GM12878 (cell line): ENCODE data around the gene TMEM198. TPM values are rescaled to one million over a fixed set of nuclear protein-coding genes. Genes with fewer than 3 reads are reported as not detected.

Experiments
- ATAC-seq: fragments of 200-7000 bp; cut with Tn5 transposase; 3 replicates; pipeline ENCODE4 v1.9.1; 2020; ENCODE audit warnings: mild to moderate bottlenecking, moderate library complexity
- Bru-seq: library from RNA; stranded (reverse); fragments of 400-500 nt; gene quantifications from one replicate; lab custom pipeline; 2021; lab: Mats Ljungman, UMichigan
- BruChase-seq, 2 experiments: library from RNA; stranded (reverse); fragments of 400-500 nt; gene quantifications; one replicate each; lab custom pipeline; 2021; lab: Mats Ljungman, UMichigan
- BruUV-seq: library from RNA; stranded (reverse); fragments of 400-500 nt; replicated peaks from 2 replicates; lab custom pipeline; 2021; lab: Mats Ljungman, UMichigan
- CTCF ChIA-PET: fragments of 300-600 bp; sonication (Branson Sonifier 250); formaldehyde crosslinking; extraction: SDS; loops from one replicate; lab custom pipeline; 2021; ENCODE audit warnings: inconsistent platforms; lab: Yijun Ruan, JAX
- POLR2A ChIA-PET: fragments of 350-600 bp; formaldehyde crosslinking; extraction: SDS; loops from one replicate; lab custom pipeline; 2021; ENCODE audit warnings: inconsistent platforms; lab: Charles Lee
- RAD21 ChIA-PET: fragments of 300-600 bp; sonication (Branson Sonifier 250); formaldehyde crosslinking; loops from one replicate; lab custom pipeline; 2023; ENCODE audit warnings: antibody characterized with exemption; ENCODE audit not compliant: unreplicated experiment; lab: Charles Lee
- SMC1A ChIA-PET: fragments of 300-600 bp; sonication (Branson Sonifier 250); formaldehyde crosslinking; loops from one replicate; lab custom pipeline; 2023; ENCODE audit not compliant: unreplicated experiment, uncharacterized antibody; lab: Charles Lee
- DNase-seq: peaks from one replicate; pipeline ENCODE4 v3.0.0-alpha.2; 2011; ENCODE audit warnings: low read depth, low spot score
- FAIRE-seq: peaks from 3 replicates; lab custom pipeline; 2011; peaks lifted over from hg19 to GRCh38; lab: Jason Lieb, UNC
- H2AFZ ChIP-seq: 2 replicates; pipeline ENCODE4 v1.6.0; 2011; ENCODE audit warnings: low read depth, low read length, control low read depth; ENCODE audit not compliant: control insufficient read depth
- H3K27ac ChIP-seq: 2 replicates; pipeline ENCODE4 v1.5.1; 2011; ENCODE audit warnings: control low read depth; ENCODE audit not compliant: control insufficient read depth, insufficient read depth
- H3K27me3 ChIP-seq, 2 experiments: replicated peaks in 1 of 2; 2 replicates each; pipeline versions ENCODE4 v1.6.0 to v1.6.1; 2011; ENCODE audit warnings: low read length in 1 of 2; ENCODE audit not compliant: control insufficient read depth in 2 of 2, insufficient read depth in 2 of 2
- H3K36me3 ChIP-seq, 2 experiments: 2 replicates each; pipeline ENCODE4 v1.5.1; 2011; ENCODE audit warnings: low read length in 1 of 2; ENCODE audit not compliant: control insufficient read depth in 2 of 2, insufficient read depth in 2 of 2
- H3K4me1 ChIP-seq: 2 replicates; pipeline ENCODE4 v1.6.1; 2011; ENCODE audit warnings: mild to moderate bottlenecking, low read length, moderate library complexity, mixed read lengths; ENCODE audit not compliant: control insufficient read depth, insufficient read depth
- H3K4me2 ChIP-seq: 2 replicates; pipeline ENCODE4 v1.6.0; 2011; ENCODE audit warnings: control low read depth; ENCODE audit not compliant: control insufficient read depth, insufficient read depth
- H3K4me3 ChIP-seq: fragments of 200-600 bp; sonication (generic); 2 replicates; pipeline ENCODE4 v1.5.1; 2016
- H3K79me2 ChIP-seq: 2 replicates; pipeline ENCODE4 v1.6.0; 2011; ENCODE audit warnings: low read length; ENCODE audit not compliant: control insufficient read depth, insufficient read depth
- H3K9ac ChIP-seq: 2 replicates; pipeline ENCODE4 v1.8.0; 2011; ENCODE audit warnings: low read length, control low read depth, mixed read lengths; ENCODE audit not compliant: control insufficient read depth, insufficient read depth
- H3K9me3 ChIP-seq: replicated peaks from 3 replicates; pipeline ENCODE4 v1.5.1; 2011; ENCODE audit warnings: mild to moderate bottlenecking, low read length; ENCODE audit not compliant: control insufficient read depth, insufficient read depth
- H4K20me1 ChIP-seq: 2 replicates; pipeline ENCODE4 v1.6.0; 2011; ENCODE audit not compliant: control insufficient read depth, insufficient read depth
- BHLHE40 ChIP-seq, 2 experiments: fragments of 450-650 bp in 1 of 2; IDR thresholded peaks; 2 replicates each; pipeline ENCODE4 v1.6.1; 2011 to 2017; ENCODE audit warnings: low read depth in 2 of 2, borderline replicate concordance in 1 of 2, improper control_type of control experiment in 1 of 2, low read length in 1 of 2, mild to moderate bottlenecking in 1 of 2
- FOXK2 ChIP-seq: fragments of 450-650 bp; IDR thresholded peaks from 2 replicates; pipeline ENCODE4 v1.6.1; 2017; ENCODE audit warnings: mild to moderate bottlenecking, moderate library complexity
- HDAC2 ChIP-seq: fragments of 200-600 bp; sonication (generic); IDR thresholded peaks from 2 replicates; pipeline ENCODE4 v1.6.1; 2017
- HDGF ChIP-seq: fragments of 450-650 bp; IDR thresholded peaks from 2 replicates; pipeline ENCODE4 v1.6.1; 2016; ENCODE audit warnings: antibody characterized with exemption
- MEF2A ChIP-seq: IDR thresholded peaks from 2 replicates; pipeline ENCODE4 v1.6.1; 2011; ENCODE audit warnings: low read depth, mild to moderate bottlenecking, low read length, moderate library complexity; ENCODE audit not compliant: insufficient read depth
- MXI1 ChIP-seq: fragments of 150-350 bp; IDR thresholded peaks from 2 replicates; pipeline ENCODE4 v1.6.1; 2011; ENCODE audit warnings: low read depth, mild to moderate bottlenecking, inconsistent platforms, low read length, improper control_type of control experiment
- NFYB ChIP-seq: IDR thresholded peaks from 2 replicates; pipeline ENCODE4 v1.6.1; 2011; ENCODE audit warnings: low read depth, mild to moderate bottlenecking, low read length, improper control_type of control experiment, moderate library complexity; ENCODE audit not compliant: insufficient read depth
- POLR2A ChIP-seq: IDR thresholded peaks from 2 replicates; pipeline ENCODE4 v1.6.1; 2011; ENCODE audit warnings: low read depth, mild to moderate bottlenecking, low read length
- WGBS: methylation state at CpG from one replicate; pipeline ENCODE4 v1.1.6; 2016; ENCODE audit warnings: low lambda C conversion rate; ENCODE audit not compliant: insufficient replicate concordance, insufficient coverage; ENCODE audit errors: missing lambda C conversion rate; 5-methylcytosine and 5-hydroxymethylcytosine counted together
- in situ Hi-C: fragments of 300-500 bp; cut with MboI; formaldehyde crosslinking; loops from 9 replicates; pipeline ENCODE4 v1.14.3; 2018; ENCODE audit warnings: mixed read lengths
- intact Hi-C: fragments of 100-400 bp; cut with micrococcal nuclease; formaldehyde crosslinking; loops from one replicate; pipeline ENCODE4 v1.14.2; 2022; ENCODE audit not compliant: unreplicated experiment
- long read RNA-seq, 2 experiments: library from polyadenylated mRNA; unstranded; transcript quantifications; one replicate each; pipeline ENCODE4 v2.0.0, GENCODE V29; 2019 to 2020
- polyA minus RNA-seq, 3 experiments: library from RNA; depleted of rRNA, polyadenylated mRNA; stranded (reverse); fragments of >200 nt; gene quantifications; 2 replicates each; pipeline ENCODE4 v1.2.3, GENCODE V29; 2011
- polyA plus RNA-seq, 11 experiments: library from polyadenylated mRNA; depleted of rRNA in 4 of 11; unstranded in 6 of 11; stranded (reverse) in 5 of 11; fragments of >200 nt; fragmentation: Nextera tagmentation in 4 of 11; fragmentation: Illumina TruSeq in 1 of 11; extraction: Ambion mirVana in 4 of 11; extraction: Trizol in 1 of 11; gene quantifications; 1 replicate in 1 of 11; 2 replicates in 10 of 11; pipeline versions ENCODE4 v1.2.1 to v1.2.3, GENCODE V29; 2011 to 2016; ENCODE audit warnings: inconsistent platforms in 2 of 11, missing spikeins in 2 of 11, low read depth in 1 of 11
- total RNA-seq, 4 experiments: library from RNA; depleted of rRNA in 3 of 4; stranded (reverse); fragments of >200 nt in 3 of 4; fragmentation: Illumina TruSeq in 1 of 4; extraction: Trizol in 1 of 4; gene quantifications; 2 replicates each; pipeline versions ENCODE4 v1.2.1 to v1.2.3, GENCODE V29; 2013 to 2021
- TF ChIP-seq, protein P1 (sequence below): fragments of 450-650 bp; IDR thresholded peaks from 2 replicates; pipeline ENCODE4 v1.6.1; 2014; ENCODE audit warnings: mild to moderate bottlenecking
- TF ChIP-seq, protein P2 (sequence below): IDR thresholded peaks from 2 replicates; pipeline ENCODE4 v1.6.1; 2012; ENCODE audit warnings: mild to moderate bottlenecking, low read depth, low read length
- TF ChIP-seq, protein P3 (sequence below): IDR thresholded peaks from 2 replicates; pipeline ENCODE4 v1.6.1; 2011; ENCODE audit warnings: borderline replicate concordance, low read depth, mild to moderate bottlenecking, moderate library complexity, mixed read lengths, low read length; ENCODE audit not compliant: insufficient read depth; ENCODE audit errors: extremely low read length

Gene TMEM198, protein sequence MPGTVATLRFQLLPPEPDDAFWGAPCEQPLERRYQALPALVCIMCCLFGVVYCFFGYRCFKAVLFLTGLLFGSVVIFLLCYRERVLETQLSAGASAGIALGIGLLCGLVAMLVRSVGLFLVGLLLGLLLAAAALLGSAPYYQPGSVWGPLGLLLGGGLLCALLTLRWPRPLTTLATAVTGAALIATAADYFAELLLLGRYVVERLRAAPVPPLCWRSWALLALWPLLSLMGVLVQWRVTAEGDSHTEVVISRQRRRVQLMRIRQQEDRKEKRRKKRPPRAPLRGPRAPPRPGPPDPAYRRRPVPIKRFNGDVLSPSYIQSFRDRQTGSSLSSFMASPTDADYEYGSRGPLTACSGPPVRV
- 0.69 and 1.1 TPM in 2 replicates for total RNA-seq (2013; cell fraction: nucleolus; rRNA removed)
- total RNA-seq (2014; rRNA removed) (0.49 and 0.73 TPM in 2 replicates), total RNA-seq (2014; rRNA removed; fragmentation: Illumina TruSeq; extraction: Trizol) (0.23 and 0.27 TPM in 2 replicates), total RNA-seq (2021) (1.1 and 1.2 TPM in 2 replicates), polyA plus RNA-seq (2011; rRNA removed) (0.23 and 0.56 TPM in 2 replicates), polyA plus RNA-seq (2014; fragmentation: Illumina TruSeq; extraction: Trizol) (0.16 TPM in 1 of 2 replicates, not detected in the other), polyA plus RNA-seq (2014; fragmentation: Nextera tagmentation; extraction: Ambion mirVana) (not detected), polyA plus RNA-seq (2014; rRNA removed) (1.2 TPM in 2 replicates), polyA plus RNA-seq (2016; fragmentation: Nextera tagmentation; extraction: Ambion mirVana) (under 1 TPM; 0.46 to 0.92 TPM), polyA minus RNA-seq (2011; rRNA and poly(A)+ RNA removed) (0.22 and 0.46 TPM in 2 replicates), Bru-seq, nascent RNA (percentile 25 among the genes with signal in this experiment), BruChase-seq, experiment 1, labeled RNA remaining after a 6-hour chase (not detected), BruChase-seq, experiment 2, labeled RNA remaining after a 2-hour chase (percentile 23 among the genes with signal in this experiment)
- 0.10 TPM for polyA plus RNA-seq (2011; ENCODE audit: low read depth)
- 0.90 and 1.5 TPM in 2 replicates for polyA plus RNA-seq (2011; cell fraction: cytosol; rRNA removed)
- 10.8 and 15.0 TPM in 2 replicates for polyA plus RNA-seq (2011; cell fraction: nucleus; rRNA removed)
- 0.65 and 0.67 TPM in 2 replicates for polyA plus RNA-seq (2012)
- polyA minus RNA-seq (2011; cell fraction: cytosol; rRNA and poly(A)+ RNA removed) = not detected in 2 replicates
- polyA minus RNA-seq (2011; cell fraction: nucleus; rRNA and poly(A)+ RNA removed) = 0.48 and 0.86 TPM in 2 replicates
- long read RNA-seq, experiment 1 = 0 reads
- long read RNA-seq, experiment 2 = 0 reads

- BruUV-seq = no TSS peak
- DNase-seq (peak; percentile 69), ATAC-seq (peak; percentile 85), FAIRE-seq (peak; percentile 72)
- peak within 1 kb of the TSS; percentile 69 for H3K4me3 ChIP-seq
- H3K4me1 ChIP-seq = peaks cover 3% of the 10 kb centered on the region; the same call in 1 of the 2 replicates
- intact Hi-C loops = no loop called here
- H2AFZ ChIP-seq = peak within 1 kb of the TSS; percentile 62
- H3K27ac ChIP-seq = no peak within 1 kb of the TSS
- H3K9ac ChIP-seq = peak within 1 kb of the TSS; percentile 44; the same call in 1 of the 2 replicates
- no peaks in the 10 kb centered on the region for H3K9me3 ChIP-seq
- ChIA-PET RAD21 (interaction anchor here (0.6 to 3.6 kb wide), 6 partner anchors 45 to 146 kb away, joined by 3 to 20 read pairs (median 4); partner anchors contain the start of genes GMPPA and STK11IP), SMC1A (interaction anchor here (0.9 to 1.3 kb wide), 4 partner anchors 14 to 145 kb away, joined by 3 read pairs; no protein-coding TSS in a partner anchor), CTCF (interaction anchor here (0.7 to 4.5 kb wide), 9 partner anchors 9 to 146 kb away, joined by 3 to 68 read pairs (median 4); partner anchors contain the start of gene GMPPA), POLR2A (interaction anchor here (0.6 to 1.3 kb wide), 3 partner anchors 45 to 146 kb away, joined by 3 to 5 read pairs (median 3); partner anchors contain the start of genes GMPPA and STK11IP)
- peak within 1 kb of the TSS; percentile 81 for H3K4me2 ChIP-seq
- WGBS = 1% methylated on average over 37 of the region's 75 CpGs
- H4K20me1 ChIP-seq = no peaks in the 10 kb centered on the region; the same call in 1 of the 2 replicates
- H3K36me3 ChIP-seq = no peaks in the 10 kb centered on the region; a peak in 1 of 4 replicates
- H3K27me3 ChIP-seq = peaks cover 0 to 7% of the 10 kb centered on the region in 2 experiments; a peak in 2 of 4 replicates
- H3K79me2 ChIP-seq = no peaks in the 10 kb centered on the region
- in situ Hi-C loops = loop anchor here (5.0 kb wide), 1 partner anchor 144 kb away; no protein-coding TSS in a partner anchor
- peak; percentile 71 for TF ChIP-seq MXI1
- TF ChIP-seq, protein P1, sequence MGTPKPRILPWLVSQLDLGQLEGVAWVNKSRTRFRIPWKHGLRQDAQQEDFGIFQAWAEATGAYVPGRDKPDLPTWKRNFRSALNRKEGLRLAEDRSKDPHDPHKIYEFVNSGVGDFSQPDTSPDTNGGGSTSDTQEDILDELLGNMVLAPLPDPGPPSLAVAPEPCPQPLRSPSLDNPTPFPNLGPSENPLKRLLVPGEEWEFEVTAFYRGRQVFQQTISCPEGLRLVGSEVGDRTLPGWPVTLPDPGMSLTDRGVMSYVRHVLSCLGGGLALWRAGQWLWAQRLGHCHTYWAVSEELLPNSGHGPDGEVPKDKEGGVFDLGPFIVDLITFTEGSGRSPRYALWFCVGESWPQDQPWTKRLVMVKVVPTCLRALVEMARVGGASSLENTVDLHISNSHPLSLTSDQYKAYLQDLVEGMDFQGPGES = no peak
- TF ChIP-seq HDAC2 = no peak
- TF ChIP-seq POLR2A = peak; percentile 61
- TF ChIP-seq BHLHE40 (IDR thresholded peaks at IDR 0.05; ENCODE audit: borderline replicate concordance in 1 of 2, low read depth in 2 of 2, low read length in 1 of 2) = peak; percentile 59 to 63; a peak in 2 of 4 replicates
- TF ChIP-seq NFYB = peak; percentile 33; the same call in 1 of the 2 replicates
- 0 out of 2 replicates have a peak, but pooled peaks have one; percentile 38 for TF ChIP-seq HDGF
- peak; percentile 67 for TF ChIP-seq FOXK2
- no peak for TF ChIP-seq MEF2A
- TF ChIP-seq, protein P2, sequence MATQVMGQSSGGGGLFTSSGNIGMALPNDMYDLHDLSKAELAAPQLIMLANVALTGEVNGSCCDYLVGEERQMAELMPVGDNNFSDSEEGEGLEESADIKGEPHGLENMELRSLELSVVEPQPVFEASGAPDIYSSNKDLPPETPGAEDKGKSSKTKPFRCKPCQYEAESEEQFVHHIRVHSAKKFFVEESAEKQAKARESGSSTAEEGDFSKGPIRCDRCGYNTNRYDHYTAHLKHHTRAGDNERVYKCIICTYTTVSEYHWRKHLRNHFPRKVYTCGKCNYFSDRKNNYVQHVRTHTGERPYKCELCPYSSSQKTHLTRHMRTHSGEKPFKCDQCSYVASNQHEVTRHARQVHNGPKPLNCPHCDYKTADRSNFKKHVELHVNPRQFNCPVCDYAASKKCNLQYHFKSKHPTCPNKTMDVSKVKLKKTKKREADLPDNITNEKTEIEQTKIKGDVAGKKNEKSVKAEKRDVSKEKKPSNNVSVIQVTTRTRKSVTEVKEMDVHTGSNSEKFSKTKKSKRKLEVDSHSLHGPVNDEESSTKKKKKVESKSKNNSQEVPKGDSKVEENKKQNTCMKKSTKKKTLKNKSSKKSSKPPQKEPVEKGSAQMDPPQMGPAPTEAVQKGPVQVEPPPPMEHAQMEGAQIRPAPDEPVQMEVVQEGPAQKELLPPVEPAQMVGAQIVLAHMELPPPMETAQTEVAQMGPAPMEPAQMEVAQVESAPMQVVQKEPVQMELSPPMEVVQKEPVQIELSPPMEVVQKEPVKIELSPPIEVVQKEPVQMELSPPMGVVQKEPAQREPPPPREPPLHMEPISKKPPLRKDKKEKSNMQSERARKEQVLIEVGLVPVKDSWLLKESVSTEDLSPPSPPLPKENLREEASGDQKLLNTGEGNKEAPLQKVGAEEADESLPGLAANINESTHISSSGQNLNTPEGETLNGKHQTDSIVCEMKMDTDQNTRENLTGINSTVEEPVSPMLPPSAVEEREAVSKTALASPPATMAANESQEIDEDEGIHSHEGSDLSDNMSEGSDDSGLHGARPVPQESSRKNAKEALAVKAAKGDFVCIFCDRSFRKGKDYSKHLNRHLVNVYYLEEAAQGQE = peak; percentile 95
- TF ChIP-seq, protein P3, sequence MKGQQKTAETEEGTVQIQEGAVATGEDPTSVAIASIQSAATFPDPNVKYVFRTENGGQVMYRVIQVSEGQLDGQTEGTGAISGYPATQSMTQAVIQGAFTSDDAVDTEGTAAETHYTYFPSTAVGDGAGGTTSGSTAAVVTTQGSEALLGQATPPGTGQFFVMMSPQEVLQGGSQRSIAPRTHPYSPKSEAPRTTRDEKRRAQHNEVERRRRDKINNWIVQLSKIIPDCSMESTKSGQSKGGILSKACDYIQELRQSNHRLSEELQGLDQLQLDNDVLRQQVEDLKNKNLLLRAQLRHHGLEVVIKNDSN = no peak
These were observed at the start of gene TMEM198, which contains the start of gene CHPF for GRCh38 chr2:219543596-219544358. Gene TMEM198, plus strand, starts transcription at chr2:219544028. Its CDS starts 700 bp downstream, at chr2:219544728. Gene CHPF, minus strand, starts transcription at chr2:219543809. Its CDS starts 271 bp downstream, at chr2:219543538.
